Testis (tissue), 3 donors: Measurements from ENCODE around the gene LRRFIP1. TPM values are rescaled to one million over a fixed set of nuclear protein-coding genes. Genes with fewer than 3 reads are reported as not detected.

Experiments
- DNase-seq: peaks from one replicate; pipeline ENCODE4 v3.0.0-alpha.2; 2019
- H3K27ac ChIP-seq, 2 donors: fragments of 200-600 bp; sonication (generic); one replicate each; pipeline ENCODE4 v1.5.1; 2019
- H3K27me3 ChIP-seq: fragments of 200-600 bp; sonication (generic); one replicate; pipeline ENCODE4 v1.5.1; 2019
- H3K36me3 ChIP-seq: fragments of 200-600 bp; sonication (generic); one replicate; pipeline ENCODE4 v1.5.1; 2017; ENCODE audit warnings: low read depth; ENCODE audit errors: missing control alignments
- H3K4me1 ChIP-seq: fragments of 200-600 bp; sonication (generic); one replicate; pipeline ENCODE4 v1.5.1; 2019
- H3K4me3 ChIP-seq, 2 donors: fragments of 200-600 bp; sonication (generic); one replicate each; pipeline ENCODE4 v1.5.1; 2017 to 2019
- H3K9me3 ChIP-seq: fragments of 200-600 bp; sonication (generic); one replicate; pipeline ENCODE4 v1.5.1; 2017
- POLR2A ChIP-seq: fragments of 450-650 bp; IDR thresholded peaks from one replicate; pipeline ENCODE4 v1.6.1; 2017; ENCODE audit warnings: antibody characterized with exemption, mild to moderate bottlenecking, moderate library complexity
- WGBS, 2 donors: methylation state at CpG; one replicate each; pipeline ENCODE4 v1.1.5; 2018; 5-methylcytosine and 5-hydroxymethylcytosine counted together
- intact Hi-C: fragments of 100-400 bp; cut with DNase I; formaldehyde crosslinking; loops from one replicate; pipeline ENCODE4 v1.15.1; 2023; ENCODE audit warnings: low total_unique reads
- polyA plus RNA-seq: library from polyadenylated mRNA; stranded (reverse); fragments of 350-450 nt; fragmentation: Illumina TruSeq; extraction: RNeasy Lipid Tissue Mini Kit (QIAGEN cat#74804); gene quantifications from one replicate; pipeline ENCODE4 v1.2.3, GENCODE V29; 2014; ENCODE audit warnings: low read depth, low replicate concordance; ENCODE audit not compliant: insufficient read depth
- total RNA-seq, 2 donors: library from RNA; depleted of rRNA; stranded (reverse); fragments of >200 nt; gene quantifications; one replicate each; pipeline ENCODE4 v1.2.3, GENCODE V29; 2016
- TF ChIP-seq, protein P1 (sequence below), 3 experiments: fragments of 450-650 bp in 2 of 3; fragments of 200-600 bp in 1 of 3; sonication (generic) in 1 of 3; IDR thresholded peaks; one replicate each; pipeline ENCODE4 v1.5.1; 2016 to 2019; ENCODE audit warnings: antibody characterized with exemption in 3 of 3, mild to moderate bottlenecking in 2 of 3, moderate library complexity in 1 of 3

Gene LRRFIP1
- total and polyA plus RNA-seq, 3 donors from 2014 or later, result 17.4 to 33.5 (median 25.5) TPM

DNA sequence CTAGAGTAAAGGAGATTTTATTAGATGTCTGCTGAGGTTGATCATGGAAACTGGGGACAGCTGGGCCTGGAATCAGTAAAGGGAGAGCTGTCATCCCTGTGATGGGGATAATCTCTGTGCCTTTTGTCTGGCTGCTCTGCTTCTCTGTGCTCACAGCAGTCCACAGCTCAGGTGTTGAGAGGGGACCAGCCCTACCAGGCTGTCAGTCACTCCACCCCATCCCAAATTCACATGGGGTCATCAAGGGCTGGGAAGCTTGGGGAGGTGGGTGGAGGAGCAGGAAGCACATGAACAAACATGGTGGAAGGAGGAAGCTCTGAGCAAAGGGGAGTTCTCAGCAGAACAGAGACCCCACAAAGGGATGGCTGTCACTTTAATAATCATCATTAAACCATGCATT, 13.7 kb upstream of the LRRFIP1 start:
- intact Hi-C loops, result no loop called here
- no peaks in the 10 kb centered on the region for H3K9me3 ChIP-seq
- no peaks in the 10 kb centered on the region for H3K27me3 ChIP-seq
- DNase-seq, result no peak
- H3K36me3 ChIP-seq, result no peaks in the 10 kb centered on the region
- H3K4me3 ChIP-seq, result no peak overlapping the region
- no peak for TF ChIP-seq POLR2A
- TF ChIP-seq, protein P1, sequence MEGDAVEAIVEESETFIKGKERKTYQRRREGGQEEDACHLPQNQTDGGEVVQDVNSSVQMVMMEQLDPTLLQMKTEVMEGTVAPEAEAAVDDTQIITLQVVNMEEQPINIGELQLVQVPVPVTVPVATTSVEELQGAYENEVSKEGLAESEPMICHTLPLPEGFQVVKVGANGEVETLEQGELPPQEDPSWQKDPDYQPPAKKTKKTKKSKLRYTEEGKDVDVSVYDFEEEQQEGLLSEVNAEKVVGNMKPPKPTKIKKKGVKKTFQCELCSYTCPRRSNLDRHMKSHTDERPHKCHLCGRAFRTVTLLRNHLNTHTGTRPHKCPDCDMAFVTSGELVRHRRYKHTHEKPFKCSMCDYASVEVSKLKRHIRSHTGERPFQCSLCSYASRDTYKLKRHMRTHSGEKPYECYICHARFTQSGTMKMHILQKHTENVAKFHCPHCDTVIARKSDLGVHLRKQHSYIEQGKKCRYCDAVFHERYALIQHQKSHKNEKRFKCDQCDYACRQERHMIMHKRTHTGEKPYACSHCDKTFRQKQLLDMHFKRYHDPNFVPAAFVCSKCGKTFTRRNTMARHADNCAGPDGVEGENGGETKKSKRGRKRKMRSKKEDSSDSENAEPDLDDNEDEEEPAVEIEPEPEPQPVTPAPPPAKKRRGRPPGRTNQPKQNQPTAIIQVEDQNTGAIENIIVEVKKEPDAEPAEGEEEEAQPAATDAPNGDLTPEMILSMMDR (IDR thresholded peaks at IDR 0.05), result no peak
- no peak overlapping the region for H3K27ac ChIP-seq
- peaks cover 26% of the 10 kb centered on the region for H3K4me1 ChIP-seq

DNA sequence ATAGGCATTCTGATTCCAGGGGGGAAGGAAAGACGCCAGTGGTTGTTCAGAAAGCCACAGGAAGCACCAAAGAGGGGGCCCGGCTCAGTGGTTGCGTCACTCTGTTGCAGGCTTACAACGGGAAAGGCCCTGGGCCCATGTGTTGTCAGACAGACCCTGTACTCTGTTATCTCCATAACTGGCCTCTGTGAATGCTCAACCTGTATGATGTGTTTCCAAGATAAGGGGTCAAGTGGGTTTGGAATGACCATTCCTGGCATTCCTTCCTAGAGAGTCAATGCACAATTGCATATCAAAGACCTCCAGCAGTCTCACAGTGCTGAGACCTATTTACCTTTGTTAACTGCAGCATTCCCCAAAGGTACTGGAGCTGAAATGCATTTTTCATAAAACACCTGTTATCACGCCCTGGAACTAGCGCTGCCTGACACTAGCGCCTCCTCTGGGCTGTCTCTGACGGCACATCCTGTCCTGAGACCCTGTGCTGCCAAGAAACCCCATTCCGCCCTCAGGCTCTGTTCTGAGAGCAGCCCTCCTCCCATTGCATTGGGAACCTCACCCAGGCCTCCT, 13.2 kb upstream of the LRRFIP1 start:
- no peak overlapping the region for H3K27ac ChIP-seq
- H3K27me3 ChIP-seq, result no peaks in the 10 kb centered on the region
- no peak overlapping the region for H3K4me3 ChIP-seq
- H3K36me3 ChIP-seq, result no peaks in the 10 kb centered on the region
- peaks cover 26% of the 10 kb centered on the region for H3K4me1 ChIP-seq
- H3K9me3 ChIP-seq, result no peaks in the 10 kb centered on the region
- no peak for DNase-seq
- WGBS, 2 donors, result 78 to 95% methylated on average over 9 of the region's 9 CpGs
- intact Hi-C loops, result no loop called here
- TF ChIP-seq POLR2A, result no peak
- TF ChIP-seq, protein P1 (IDR thresholded peaks at IDR 0.05), result no peak

DNA sequence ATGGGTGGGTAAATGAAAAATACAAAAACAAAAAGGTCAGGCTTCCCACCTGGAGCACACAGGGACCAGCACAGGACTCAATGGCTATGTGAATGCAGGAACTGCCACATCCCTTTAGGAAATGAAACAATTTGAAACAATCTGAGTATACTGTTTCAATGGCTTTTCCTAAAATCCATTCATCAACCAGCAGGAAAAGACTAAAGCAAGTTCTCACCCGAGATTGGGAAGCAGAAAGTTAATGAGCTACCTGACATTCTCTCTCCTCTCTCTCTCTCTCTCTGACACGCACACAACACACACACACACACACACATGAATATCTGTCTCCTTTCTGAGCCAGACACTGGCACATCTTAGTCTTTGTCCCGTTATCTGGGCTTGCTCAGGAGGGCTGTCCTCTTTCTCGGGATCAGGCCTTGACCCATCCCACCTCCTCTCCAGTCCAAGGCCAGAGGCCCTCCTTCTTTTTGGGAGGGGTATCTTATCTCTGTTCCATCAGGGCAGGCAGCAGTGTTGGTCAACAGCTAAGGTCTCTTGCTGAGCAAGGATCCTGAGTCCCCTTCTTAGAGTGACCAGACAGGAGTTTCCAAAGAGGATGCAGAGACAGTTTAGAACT, 11.6 kb upstream of the LRRFIP1 start:
- no peak for DNase-seq
- no peaks in the 10 kb centered on the region for H3K27me3 ChIP-seq
- TF ChIP-seq POLR2A, result no peak
- TF ChIP-seq, protein P1 (IDR thresholded peaks at IDR 0.05), result no peak
- H3K36me3 ChIP-seq, result no peaks in the 10 kb centered on the region
- peak overlapping the region; percentile 56 to 77 for H3K27ac ChIP-seq
- peaks cover 26% of the 10 kb centered on the region for H3K4me1 ChIP-seq
- no peak overlapping the region for H3K4me3 ChIP-seq
- H3K9me3 ChIP-seq, result no peaks in the 10 kb centered on the region
- 45 to 46% methylated on average over 4 of the region's 4 CpGs for WGBS, 2 donors
- intact Hi-C loops, result no loop called here

DNA sequence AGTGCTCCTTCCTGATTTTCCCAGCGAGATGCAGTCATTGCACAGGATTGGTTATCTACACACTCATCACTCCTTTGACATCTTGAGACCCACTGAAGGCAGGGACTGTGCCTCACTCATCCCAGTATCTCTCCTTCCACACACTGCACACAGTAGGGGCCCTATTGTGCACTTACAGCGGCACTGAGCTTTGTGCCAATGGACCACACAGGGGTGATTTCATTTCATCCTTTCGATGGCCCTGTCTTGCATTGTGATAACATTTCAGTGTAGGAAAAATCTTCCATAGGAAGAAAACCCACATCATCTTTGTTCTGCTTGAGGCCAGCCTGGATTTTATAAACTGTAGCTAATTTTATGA, 11.0 kb upstream of the LRRFIP1 start:
- Histone ChIP-seq H3K9me3 (no peaks in the 10 kb centered on the region), H3K4me3 (no peak overlapping the region), H3K36me3 (no peaks in the 10 kb centered on the region), H3K4me1 (peaks cover 26% of the 10 kb centered on the region), H3K27me3 (no peaks in the 10 kb centered on the region), H3K27ac (peak overlapping the region; percentile 56 to 77)
- intact Hi-C loops, result no loop called here
- DNase-seq, result no peak
- WGBS, 2 donors, result 47 to 52% methylated on average over 3 of the region's 3 CpGs
- TF ChIP-seq, protein P1 (IDR thresholded peaks at IDR 0.05), result no peak
- TF ChIP-seq POLR2A, result no peak
